SU-DHL-6 (cell line): ENCODE measurements around the gene IGSF22.

Experiments
- EZH2phosphoT487 ChIP-seq: fragments of 200-600 bp; sonication (generic), shearing (Covaris generic); conservative IDR thresholded peaks from 2 replicates; pipeline ENCODE4 v1.6.1; 2018; ENCODE audit warnings: mild to moderate bottlenecking, antibody characterized with exemption, low read length, moderate library complexity, mixed read lengths
- TF ChIP-seq, protein P1 (sequence below): fragments of 200-600 bp; sonication (generic); IDR thresholded peaks from one replicate; pipeline ENCODE4 v1.5.1; 2017; ENCODE audit warnings: antibody characterized with exemption, mild to moderate bottlenecking, low read length, moderate library complexity; ENCODE audit not compliant: insufficient read depth, poor library complexity, severe bottlenecking

DNA sequence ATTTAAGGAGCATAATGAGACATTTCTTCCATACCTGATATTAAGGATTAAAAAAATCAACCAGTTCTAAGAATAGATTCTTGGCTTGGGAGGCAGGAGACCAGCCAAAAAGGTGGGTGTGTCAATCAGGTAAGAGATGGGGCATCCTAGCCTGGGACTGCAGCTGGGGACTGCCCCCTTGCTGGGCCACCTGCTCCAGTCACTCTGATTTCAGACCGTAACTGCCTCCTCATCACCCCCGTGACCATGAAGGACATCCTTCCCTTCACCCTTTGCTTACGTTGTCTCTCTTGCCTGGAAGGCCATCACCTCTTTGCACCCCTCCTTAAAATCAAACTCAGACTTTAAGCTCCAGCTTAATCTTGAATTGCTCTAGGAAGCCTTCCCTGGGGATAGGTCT, 47.7 kb upstream of the IGSF22 start:
- TF ChIP-seq, protein P1, sequence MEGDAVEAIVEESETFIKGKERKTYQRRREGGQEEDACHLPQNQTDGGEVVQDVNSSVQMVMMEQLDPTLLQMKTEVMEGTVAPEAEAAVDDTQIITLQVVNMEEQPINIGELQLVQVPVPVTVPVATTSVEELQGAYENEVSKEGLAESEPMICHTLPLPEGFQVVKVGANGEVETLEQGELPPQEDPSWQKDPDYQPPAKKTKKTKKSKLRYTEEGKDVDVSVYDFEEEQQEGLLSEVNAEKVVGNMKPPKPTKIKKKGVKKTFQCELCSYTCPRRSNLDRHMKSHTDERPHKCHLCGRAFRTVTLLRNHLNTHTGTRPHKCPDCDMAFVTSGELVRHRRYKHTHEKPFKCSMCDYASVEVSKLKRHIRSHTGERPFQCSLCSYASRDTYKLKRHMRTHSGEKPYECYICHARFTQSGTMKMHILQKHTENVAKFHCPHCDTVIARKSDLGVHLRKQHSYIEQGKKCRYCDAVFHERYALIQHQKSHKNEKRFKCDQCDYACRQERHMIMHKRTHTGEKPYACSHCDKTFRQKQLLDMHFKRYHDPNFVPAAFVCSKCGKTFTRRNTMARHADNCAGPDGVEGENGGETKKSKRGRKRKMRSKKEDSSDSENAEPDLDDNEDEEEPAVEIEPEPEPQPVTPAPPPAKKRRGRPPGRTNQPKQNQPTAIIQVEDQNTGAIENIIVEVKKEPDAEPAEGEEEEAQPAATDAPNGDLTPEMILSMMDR, result no peak
- no peak for TF ChIP-seq EZH2phosphoT487
